ENCODE measurements around the gene UBE2I.
A peak's percentile ranks its signal among the peaks of the same experiment; 100 is the strongest.

Gene UBE2I

GRCh38 chr16:1356061-1356900 is 46.8 kb downstream of the UBE2I start:
- H3K9me3 ChIP-seq (replicated peaks in 1 of 2; ENCODE audit: control insufficient read depth in 2 of 2, insufficient read depth in 1 of 2, low read depth in 1 of 2, low read length in 2 of 2): no peaks in the 10 kb centered on the region
- H2BK120ac ChIP-seq (ENCODE audit: low read depth, low read length): no peak overlapping the region
- H3K4me2 ChIP-seq (ENCODE audit: insufficient read depth, low read length, poor library complexity, severe bottlenecking): no peak overlapping the region
- no peaks in the 10 kb centered on the region for H3K27me3 ChIP-seq (ENCODE audit: control insufficient read depth in 3 of 3, insufficient read depth in 3 of 3, low read depth in 1 of 3, low read length in 3 of 3)
- no peak overlapping the region for H3K4ac ChIP-seq (ENCODE audit: low read length)
- no peak overlapping the region for H3K9ac ChIP-seq (ENCODE audit: low read depth, low read length, poor library complexity)
- H3K18ac ChIP-seq (ENCODE audit: low read length): peak overlapping the region; percentile 28
- H3K36me3 ChIP-seq (replicated peaks in 1 of 2; ENCODE audit: control insufficient read depth in 2 of 2, insufficient read depth in 2 of 2, low read length in 2 of 2): peaks cover 2 to 12% of the 10 kb centered on the region in 2 donors
- no peak overlapping the region for H3K4me3 ChIP-seq (ENCODE audit: low read length in 2 of 2)
- H2BK12ac ChIP-seq (ENCODE audit: low read length): peak overlapping the region; percentile 41
- WGBS, 2 donors (ENCODE audit: extremely low coverage in 2 of 2, insufficient read length in 2 of 2, insufficient replicate concordance in 1 of 2): no CpG with 5 or more reads among the region's 33 CpGs
- H4K91ac ChIP-seq (ENCODE audit: low read depth, low read length, poor library complexity): no peak overlapping the region
- H3K23ac ChIP-seq (ENCODE audit: low read depth, low read length, poor library complexity): peak overlapping the region; percentile 55
- peak overlapping the region; percentile 56 for H3K14ac ChIP-seq (ENCODE audit: low read length)
- no peak overlapping the region for H2BK5ac ChIP-seq (ENCODE audit: low read length)
- no peak overlapping the region for H2AK5ac ChIP-seq (ENCODE audit: low read depth, low read length)
- H2AFZ ChIP-seq (ENCODE audit: low read length): no peak overlapping the region
- H3K27ac ChIP-seq (replicated peaks; ENCODE audit: low read length): no peak overlapping the region
- DNase-seq (ENCODE audit: low spot score): no peak
- no peak overlapping the region for H2BK15ac ChIP-seq (ENCODE audit: low read length)
- peaks cover 4% of the 10 kb centered on the region in 2 donors for H3K4me1 ChIP-seq (ENCODE audit: control insufficient read depth in 2 of 2, insufficient read depth in 1 of 2, low read depth in 1 of 2, low read length in 2 of 2)
- peaks cover 29% of the 10 kb centered on the region for H3K79me1 ChIP-seq (ENCODE audit: low read depth, low read length)
- no peak overlapping the region for H4K8ac ChIP-seq (ENCODE audit: low read depth, low read length)

GRCh38 chr16:1357906-1358566 is 48.6 kb downstream of the UBE2I start:
- Histone ChIP-seq H3K14ac (ENCODE audit: low read length) (no peak overlapping the region), H3K4ac (ENCODE audit: low read length) (no peak overlapping the region), H3K36me3 (replicated peaks in 1 of 2; ENCODE audit: control insufficient read depth in 2 of 2, insufficient read depth in 2 of 2, low read length in 2 of 2) (peaks cover 12 to 22% of the 10 kb centered on the region in 2 donors), H3K9me3 (replicated peaks in 1 of 2; ENCODE audit: control insufficient read depth in 2 of 2, insufficient read depth in 1 of 2, low read depth in 1 of 2, low read length in 2 of 2) (no peaks in the 10 kb centered on the region), H2BK5ac (ENCODE audit: low read length) (no peak overlapping the region), H3K27ac (replicated peaks; ENCODE audit: low read length) (no peak overlapping the region), H3K4me3 (ENCODE audit: low read length in 2 of 2) (peak overlapping the region in 1 of 2 donors; percentile 37), H3K23ac (ENCODE audit: low read depth, low read length, poor library complexity) (no peak overlapping the region), H2BK120ac (ENCODE audit: low read depth, low read length) (no peak overlapping the region), H2AK5ac (ENCODE audit: low read depth, low read length) (no peak overlapping the region), H3K4me2 (ENCODE audit: insufficient read depth, low read length, poor library complexity, severe bottlenecking) (no peak overlapping the region), H2BK12ac (ENCODE audit: low read length) (no peak overlapping the region), H3K4me1 (ENCODE audit: control insufficient read depth in 2 of 2, insufficient read depth in 1 of 2, low read depth in 1 of 2, low read length in 2 of 2) (no peaks in the 10 kb centered on the region), H3K18ac (ENCODE audit: low read length) (no peak overlapping the region), H3K9ac (ENCODE audit: low read depth, low read length, poor library complexity) (no peak overlapping the region), H4K8ac (ENCODE audit: low read depth, low read length) (no peak overlapping the region), H3K27me3 (ENCODE audit: control insufficient read depth in 3 of 3, insufficient read depth in 3 of 3, low read depth in 1 of 3, low read length in 3 of 3) (no peaks in the 10 kb centered on the region), H4K91ac (ENCODE audit: low read depth, low read length, poor library complexity) (no peak overlapping the region), H2AFZ (ENCODE audit: low read length) (no peak overlapping the region), H3K79me1 (ENCODE audit: low read depth, low read length) (peaks cover 21% of the 10 kb centered on the region), H2BK15ac (ENCODE audit: low read length) (no peak overlapping the region)
- DNase-seq (ENCODE audit: low spot score): no peak
- no CpG with 5 or more reads among the region's 19 CpGs for WGBS, 2 donors (ENCODE audit: extremely low coverage in 2 of 2, insufficient read length in 2 of 2, insufficient replicate concordance in 1 of 2)

GRCh38 chr16:1361685-1362360 is 52.4 kb downstream of the UBE2I start:
- H3K9me3 ChIP-seq (replicated peaks in 1 of 2; ENCODE audit: control insufficient read depth in 2 of 2, insufficient read depth in 1 of 2, low read depth in 1 of 2, low read length in 2 of 2): peaks cover 0 to 2% of the 10 kb centered on the region in 2 donors
- H3K79me1 ChIP-seq (ENCODE audit: low read depth, low read length): peaks cover 15% of the 10 kb centered on the region
- no peak overlapping the region for H3K4me3 ChIP-seq (ENCODE audit: low read length in 2 of 2)
- no peak overlapping the region for H2AK5ac ChIP-seq (ENCODE audit: low read depth, low read length)
- peak overlapping the region; percentile 60 for H3K9ac ChIP-seq (ENCODE audit: low read depth, low read length, poor library complexity)
- H2BK5ac ChIP-seq (ENCODE audit: low read length): no peak overlapping the region
- H4K91ac ChIP-seq (ENCODE audit: low read depth, low read length, poor library complexity): no peak overlapping the region
- H3K4ac ChIP-seq (ENCODE audit: low read length): no peak overlapping the region
- no peak overlapping the region for H3K27ac ChIP-seq (replicated peaks; ENCODE audit: low read length)
- H2BK120ac ChIP-seq (ENCODE audit: low read depth, low read length): no peak overlapping the region
- H4K8ac ChIP-seq (ENCODE audit: low read depth, low read length): no peak overlapping the region
- no peak overlapping the region for H2AFZ ChIP-seq (ENCODE audit: low read length)
- no peak for DNase-seq (ENCODE audit: low spot score)
- no peak overlapping the region for H3K18ac ChIP-seq (ENCODE audit: low read length)
- no peak overlapping the region for H3K23ac ChIP-seq (ENCODE audit: low read depth, low read length, poor library complexity)
- H3K14ac ChIP-seq (ENCODE audit: low read length): peak overlapping the region; percentile 71
- H3K4me1 ChIP-seq (ENCODE audit: control insufficient read depth in 2 of 2, insufficient read depth in 1 of 2, low read depth in 1 of 2, low read length in 2 of 2): no peaks in the 10 kb centered on the region
- H3K36me3 ChIP-seq (replicated peaks in 1 of 2; ENCODE audit: control insufficient read depth in 2 of 2, insufficient read depth in 2 of 2, low read length in 2 of 2): peaks cover 32 to 58% of the 10 kb centered on the region in 2 donors
- no peak overlapping the region for H3K4me2 ChIP-seq (ENCODE audit: insufficient read depth, low read length, poor library complexity, severe bottlenecking)
- WGBS, 2 donors (ENCODE audit: extremely low coverage in 2 of 2, insufficient read length in 2 of 2, insufficient replicate concordance in 1 of 2): no CpG with 5 or more reads among the region's 43 CpGs
- peak overlapping the region; percentile 10 for H2BK12ac ChIP-seq (ENCODE audit: low read length)
- H2BK15ac ChIP-seq (ENCODE audit: low read length): no peak overlapping the region
- H3K27me3 ChIP-seq (ENCODE audit: control insufficient read depth in 3 of 3, insufficient read depth in 3 of 3, low read depth in 1 of 3, low read length in 3 of 3): no peaks in the 10 kb centered on the region

GRCh38 chr16:1362807-1363206 is 53.4 kb downstream of the UBE2I start:
- H3K9me3 ChIP-seq (replicated peaks in 1 of 2; ENCODE audit: control insufficient read depth in 2 of 2, insufficient read depth in 1 of 2, low read depth in 1 of 2, low read length in 2 of 2): peaks cover 0 to 2% of the 10 kb centered on the region in 2 donors
- peaks cover 35 to 64% of the 10 kb centered on the region in 2 donors for H3K36me3 ChIP-seq (replicated peaks in 1 of 2; ENCODE audit: control insufficient read depth in 2 of 2, insufficient read depth in 2 of 2, low read length in 2 of 2)
- no peak overlapping the region for H2BK12ac ChIP-seq (ENCODE audit: low read length)
- H3K4me3 ChIP-seq (ENCODE audit: low read length in 2 of 2): no peak overlapping the region
- no peak overlapping the region for H4K8ac ChIP-seq (ENCODE audit: low read depth, low read length)
- no peak overlapping the region for H3K9ac ChIP-seq (ENCODE audit: low read depth, low read length, poor library complexity)
- H2AK5ac ChIP-seq (ENCODE audit: low read depth, low read length): no peak overlapping the region
- no peak overlapping the region for H2BK120ac ChIP-seq (ENCODE audit: low read depth, low read length)
- DNase-seq (ENCODE audit: low spot score): no peak
- H4K91ac ChIP-seq (ENCODE audit: low read depth, low read length, poor library complexity): no peak overlapping the region
- no peak overlapping the region for H3K14ac ChIP-seq (ENCODE audit: low read length)
- no peak overlapping the region for H2BK15ac ChIP-seq (ENCODE audit: low read length)
- WGBS, 2 donors (ENCODE audit: extremely low coverage in 2 of 2, insufficient read length in 2 of 2, insufficient replicate concordance in 1 of 2): no CpG with 5 or more reads among the region's 11 CpGs
- H3K23ac ChIP-seq (ENCODE audit: low read depth, low read length, poor library complexity): peak overlapping the region; percentile 55
- H3K4me1 ChIP-seq (ENCODE audit: control insufficient read depth in 2 of 2, insufficient read depth in 1 of 2, low read depth in 1 of 2, low read length in 2 of 2): no peaks in the 10 kb centered on the region
- H2AFZ ChIP-seq (ENCODE audit: low read length): no peak overlapping the region
- H2BK5ac ChIP-seq (ENCODE audit: low read length): no peak overlapping the region
- no peak overlapping the region for H3K4me2 ChIP-seq (ENCODE audit: insufficient read depth, low read length, poor library complexity, severe bottlenecking)
- no peak overlapping the region for H3K27ac ChIP-seq (replicated peaks; ENCODE audit: low read length)
- no peak overlapping the region for H3K4ac ChIP-seq (ENCODE audit: low read length)
- H3K18ac ChIP-seq (ENCODE audit: low read length): no peak overlapping the region
- no peaks in the 10 kb centered on the region for H3K27me3 ChIP-seq (ENCODE audit: control insufficient read depth in 3 of 3, insufficient read depth in 3 of 3, low read depth in 1 of 3, low read length in 3 of 3)
- peaks cover 14% of the 10 kb centered on the region for H3K79me1 ChIP-seq (ENCODE audit: low read depth, low read length)

Data from neuronal stem cell (in vitro differentiated cells).